ENCODE results near the gene CHRNE.

Gene CHRNE

DNA sequence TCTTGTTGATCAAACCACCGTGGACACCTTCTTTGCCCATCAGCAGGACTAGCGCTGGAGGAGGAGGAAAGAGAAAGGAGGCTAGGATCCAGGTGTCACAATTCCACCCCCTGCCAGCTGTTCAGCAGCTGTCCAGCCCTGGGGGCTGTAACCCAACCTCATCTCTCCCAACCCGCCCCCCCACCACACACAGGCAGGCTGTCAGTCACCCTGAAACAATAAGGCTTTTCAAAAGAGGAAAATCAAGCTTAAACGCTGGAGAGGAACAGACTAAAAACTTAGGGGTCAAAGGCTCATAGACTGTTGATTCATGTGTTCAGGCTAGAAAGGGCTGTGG lies 43.0 kb upstream of the CHRNE start:
- POLR2A ChIA-PET: no interaction called here
- CTCF ChIA-PET: interaction anchor here (1.1 to 4.0 kb wide), 4 partner anchors 11 to 85 kb away, joined by 3 to 11 read pairs (median 6); partner anchors contain the start of genes INCA1 and KIF1C
- TF ChIP-seq CTCF (IDR thresholded peaks at IDR 0.05; ENCODE audit: control extremely low read depth, extremely low read depth, low read depth, missing control alignments): no peak
- DNase-seq (ENCODE audit: extremely low spot score): no peak

GRCh38 chr17:4945176-4945943 lies 42.5 kb upstream of the CHRNE start:
- ChIA-PET POLR2A (interaction anchor here (1.1 kb wide), 1 partner anchor 22 kb away, joined by 6 read pairs; the partner anchor contains the start of gene SPAG7), CTCF (interaction anchor here (1.1 to 4.0 kb wide), 4 partner anchors 11 to 85 kb away, joined by 3 to 11 read pairs (median 6); partner anchors contain the start of genes INCA1 and KIF1C)
- no peak for TF ChIP-seq CTCF (IDR thresholded peaks at IDR 0.05; ENCODE audit: control extremely low read depth, extremely low read depth, low read depth, missing control alignments)
- DNase-seq (ENCODE audit: extremely low spot score): peak; percentile 75

DNA sequence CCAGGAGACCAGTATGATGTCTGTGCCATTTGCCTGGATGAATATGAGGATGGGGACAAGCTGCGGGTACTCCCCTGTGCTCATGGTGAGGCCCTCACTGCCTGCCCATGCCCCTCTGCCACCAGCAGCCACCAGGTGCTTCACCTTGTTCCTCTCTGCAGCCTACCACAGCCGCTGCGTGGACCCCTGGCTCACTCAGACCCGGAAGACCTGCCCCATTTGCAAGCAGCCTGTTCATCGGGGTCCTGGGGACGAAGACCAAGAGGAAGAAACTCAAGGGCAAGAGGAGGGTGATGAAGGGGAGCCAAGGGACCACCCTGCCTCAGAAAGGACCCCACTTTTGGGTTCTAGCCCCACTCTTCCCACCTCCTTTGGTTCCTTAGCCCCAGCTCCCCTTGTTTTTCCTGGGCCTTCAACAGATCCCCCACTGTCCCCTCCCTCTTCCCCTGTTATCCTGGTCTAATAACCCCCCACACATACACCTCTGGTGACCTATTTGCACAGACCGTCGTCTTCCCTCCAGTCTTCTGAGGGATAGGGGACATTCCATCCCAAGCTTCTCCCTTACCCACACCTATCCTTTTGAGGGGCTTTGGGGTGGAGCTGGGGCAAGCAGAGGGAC lies 41.8 kb upstream of the CHRNE start:
- TF ChIP-seq CTCF (IDR thresholded peaks at IDR 0.05; ENCODE audit: control extremely low read depth, extremely low read depth, low read depth, missing control alignments): no peak
- ChIA-PET POLR2A (interaction anchor here (1.1 kb wide), 1 partner anchor 23 kb away, joined by 6 read pairs; the partner anchor contains the start of gene SPAG7), CTCF (interaction anchor here (1.1 kb wide), 1 partner anchor 86 kb away, joined by 3 read pairs; no protein-coding TSS in a partner anchor)
- DNase-seq (ENCODE audit: extremely low spot score): no peak

- no peak for DNase-seq (ENCODE audit: extremely low spot score)
- ChIA-PET CTCF (no interaction called here), POLR2A (interaction anchor here (1.1 kb wide), 1 partner anchor 23 kb away, joined by 6 read pairs; the partner anchor contains the start of gene SPAG7)
- no peak for TF ChIP-seq CTCF (IDR thresholded peaks at IDR 0.05; ENCODE audit: control extremely low read depth, extremely low read depth, low read depth, missing control alignments)
Measured at GRCh38 chr17:4944163-4944553, 41.3 kb upstream of the CHRNE start.

GRCh38 chr17:4942760-4943508 lies 40.0 kb upstream of the CHRNE start:
- no peak for TF ChIP-seq CTCF (IDR thresholded peaks at IDR 0.05; ENCODE audit: control extremely low read depth, extremely low read depth, low read depth, missing control alignments)
- ChIA-PET POLR2A (interaction anchor here (0.6 to 0.8 kb wide), 2 partner anchors 25 to 1157 kb away, joined by 3 to 5 read pairs; partner anchors contain the start of gene SPAG7), CTCF (interaction anchor here (1.4 kb wide), 1 partner anchor 10 kb away, joined by 3 read pairs; no protein-coding TSS in a partner anchor)

DNA sequence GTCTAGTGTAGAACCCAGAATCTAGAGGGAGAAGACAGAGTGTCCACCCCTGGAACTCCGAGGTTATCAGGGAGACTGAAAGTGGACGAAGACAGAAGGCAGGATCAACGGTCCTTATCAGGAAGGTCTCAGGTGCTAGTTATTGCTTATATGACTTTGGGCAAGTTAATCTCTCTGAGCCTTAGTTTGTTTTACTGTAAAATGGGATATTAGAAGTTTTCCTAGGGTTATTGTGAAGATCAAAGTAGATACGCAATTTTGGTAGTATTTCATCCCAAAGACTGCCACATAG lies 38.4 kb upstream of the CHRNE start:
- POLR2A ChIA-PET: no interaction called here
- TF ChIP-seq CTCF (IDR thresholded peaks at IDR 0.05; ENCODE audit: control extremely low read depth, extremely low read depth, low read depth, missing control alignments): no peak

More at GRCh38 chr17:4942760-4943508, 40.0 kb upstream of the CHRNE start:
- DNase-seq (ENCODE audit: extremely low spot score): no peak

More for the DNA sequence above, 38.4 kb upstream of the CHRNE start:
- no peak for DNase-seq (ENCODE audit: extremely low spot score)
- CTCF ChIA-PET: no interaction called here
